ENCODE measurements around the gene SBNO2.
A peak's percentile ranks its signal among the peaks of the same experiment; 100 is the strongest.

Gene SBNO2

DNA sequence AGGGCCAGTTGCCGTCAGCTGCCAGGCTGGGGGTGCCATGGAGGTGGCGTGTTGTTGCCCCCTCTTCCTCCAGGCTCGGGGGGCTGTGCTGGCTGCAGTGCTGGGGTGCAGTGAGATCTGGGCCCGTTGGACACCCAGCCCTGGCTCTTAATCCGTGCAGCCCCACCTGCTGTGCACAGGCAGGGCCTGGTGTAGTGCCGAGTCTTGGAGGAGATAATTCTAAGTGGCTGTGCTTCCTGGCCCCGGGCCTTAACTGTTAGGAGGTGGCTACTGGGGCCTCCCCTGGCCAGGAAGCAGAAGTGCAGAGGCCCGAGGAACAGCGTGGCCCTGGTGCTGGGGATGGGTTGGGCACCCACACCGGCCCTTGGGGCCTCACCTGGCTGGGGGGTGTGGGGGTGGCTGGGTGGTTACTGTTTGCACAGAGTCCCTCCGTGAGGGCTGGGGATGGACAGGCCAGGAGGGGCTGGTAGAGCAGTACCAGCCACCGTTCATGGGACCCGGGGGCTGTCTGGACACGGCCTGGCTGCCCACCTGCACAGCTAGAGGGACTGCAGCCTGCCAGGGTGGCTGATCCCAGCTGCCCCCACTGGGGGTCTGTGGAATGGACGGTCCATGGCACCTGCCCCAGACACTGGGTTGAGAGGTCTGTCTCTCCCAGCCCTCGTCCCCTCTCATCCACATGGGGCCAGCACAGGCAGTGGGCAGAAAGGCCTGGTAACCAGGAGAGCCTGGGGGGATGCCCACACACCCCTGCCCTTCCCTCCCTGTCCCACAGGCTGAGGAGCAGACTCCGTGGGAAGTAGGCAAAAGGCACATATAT, 67.0 kb downstream of the SBNO2 start:
- DNase-seq (ENCODE audit: low spot score), result no peak

DNA sequence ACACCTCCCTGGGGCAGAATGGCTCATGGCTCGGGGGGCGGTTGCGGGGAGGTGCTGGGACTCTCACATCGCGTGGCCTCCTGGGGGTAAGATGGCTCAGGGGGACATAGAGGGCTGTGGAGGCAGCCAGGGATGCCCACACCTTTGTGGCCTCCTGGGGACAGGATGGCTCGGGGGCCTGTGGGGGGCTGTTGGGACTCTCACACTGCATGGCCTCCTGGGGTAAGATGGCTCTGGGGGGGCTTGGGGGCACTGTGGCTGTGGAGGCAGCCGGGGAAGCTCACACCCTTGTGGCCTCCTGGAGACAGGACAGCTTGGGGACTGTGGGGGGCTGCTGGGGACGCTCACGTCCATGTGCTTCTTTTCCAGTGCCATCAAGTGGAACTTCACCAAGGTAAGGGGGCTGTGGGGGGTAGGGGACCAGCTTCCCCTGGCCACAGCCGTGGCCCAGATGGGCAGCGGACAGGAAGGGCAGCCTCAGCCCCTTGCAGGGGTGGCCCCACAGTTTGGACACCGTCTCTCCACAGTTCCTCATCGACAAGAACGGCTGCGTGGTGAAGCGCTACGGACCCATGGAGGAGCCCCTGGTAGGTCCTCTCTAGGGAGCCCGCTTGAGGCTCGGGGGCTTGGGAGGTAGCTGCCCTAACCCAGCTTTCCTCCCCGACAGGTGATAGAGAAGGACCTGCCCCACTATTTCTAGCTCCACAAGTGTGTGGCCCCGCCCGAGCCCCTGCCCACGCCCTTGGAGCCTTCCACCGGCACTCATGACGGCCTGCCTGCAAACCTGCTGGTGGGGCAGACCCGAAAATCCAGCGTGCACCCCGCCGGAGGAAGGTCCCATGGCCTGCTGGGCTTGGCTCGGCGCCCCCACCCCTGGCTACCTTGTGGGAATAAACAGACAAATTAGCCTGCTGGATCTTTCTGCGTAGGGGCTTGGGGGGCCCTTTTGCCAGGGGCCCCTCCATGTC, 67.9 kb downstream of the SBNO2 start:
- DNase-seq (ENCODE audit: low spot score), result no peak

DNA sequence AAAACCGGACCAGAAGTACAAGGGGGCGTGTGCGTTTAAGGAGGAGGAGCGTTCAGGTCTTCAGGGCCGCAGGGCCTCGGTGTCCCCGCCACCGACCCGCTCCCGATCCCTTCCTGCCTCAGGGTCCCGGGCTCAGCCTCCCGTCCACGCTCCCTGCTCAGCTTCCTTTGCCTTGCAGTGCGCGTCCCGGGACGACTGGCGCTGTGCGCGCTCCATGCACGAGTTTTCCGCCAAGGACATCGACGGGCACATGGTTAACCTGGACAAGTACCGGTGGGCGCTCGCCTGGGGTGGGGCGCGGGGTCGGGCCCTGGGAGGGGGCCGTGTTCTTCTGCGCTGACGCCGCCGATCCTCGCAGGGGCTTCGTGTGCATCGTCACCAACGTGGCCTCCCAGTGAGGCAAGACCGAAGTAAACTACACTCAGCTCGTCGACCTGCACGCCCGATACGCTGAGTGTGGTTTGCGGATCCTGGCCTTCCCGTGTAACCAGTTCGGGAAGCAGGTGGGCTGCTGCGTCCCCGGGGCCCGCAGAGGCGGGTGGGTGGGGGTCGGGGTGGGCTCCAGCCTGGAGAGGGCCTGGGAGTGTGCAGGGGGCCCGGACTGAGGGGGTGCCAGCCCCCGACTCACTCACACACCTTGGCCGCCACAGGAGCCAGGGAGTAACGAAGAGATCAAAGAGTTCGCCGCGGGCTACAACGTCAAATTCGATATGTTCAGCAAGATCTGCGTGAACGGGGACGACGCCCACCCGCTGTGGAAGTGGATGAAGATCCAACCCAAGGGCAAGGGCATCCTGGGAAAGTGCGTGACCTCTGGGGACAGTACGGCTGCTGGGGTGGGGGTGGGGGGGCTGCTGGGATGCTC, 68.8 kb downstream of the SBNO2 start:
- no peak for DNase-seq (ENCODE audit: low spot score)

DNA sequence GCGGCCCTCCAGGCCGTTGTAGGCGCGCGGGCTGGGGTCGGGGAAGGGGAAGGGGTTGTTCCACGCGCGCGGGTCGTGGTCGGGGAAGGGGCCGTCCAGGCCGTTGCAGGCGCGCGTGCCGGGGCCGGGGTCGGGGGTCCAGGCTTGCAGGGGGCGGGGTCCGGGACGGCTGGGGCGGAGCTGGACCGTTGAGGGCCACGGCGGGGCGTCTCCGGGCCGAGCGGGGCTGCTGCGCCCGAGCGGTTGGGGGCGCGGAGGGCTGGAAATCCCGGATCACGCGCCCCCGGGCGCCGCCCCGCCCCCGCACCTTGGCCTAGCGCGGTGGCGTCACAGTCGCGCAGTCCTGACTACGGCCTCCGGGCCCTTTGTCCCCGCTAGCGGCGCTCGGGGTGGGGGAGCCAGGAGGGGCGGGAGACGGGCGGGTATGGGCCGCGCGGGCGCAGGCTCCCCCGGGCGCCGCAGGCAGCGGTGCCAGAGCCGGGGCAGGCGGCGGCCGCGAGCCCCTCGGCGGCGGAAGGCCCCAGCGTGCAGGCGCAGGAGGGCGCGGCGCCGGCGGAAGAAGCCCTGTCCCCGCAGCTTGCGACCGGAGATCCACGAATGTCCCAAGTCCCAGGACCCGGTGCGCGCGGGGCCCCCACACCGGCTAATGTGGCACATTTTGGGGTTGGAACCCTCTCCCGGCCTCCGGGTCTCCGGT, 69.6 kb downstream of the SBNO2 start:
- DNase-seq (ENCODE audit: low spot score), result peak; percentile 61

DNA sequence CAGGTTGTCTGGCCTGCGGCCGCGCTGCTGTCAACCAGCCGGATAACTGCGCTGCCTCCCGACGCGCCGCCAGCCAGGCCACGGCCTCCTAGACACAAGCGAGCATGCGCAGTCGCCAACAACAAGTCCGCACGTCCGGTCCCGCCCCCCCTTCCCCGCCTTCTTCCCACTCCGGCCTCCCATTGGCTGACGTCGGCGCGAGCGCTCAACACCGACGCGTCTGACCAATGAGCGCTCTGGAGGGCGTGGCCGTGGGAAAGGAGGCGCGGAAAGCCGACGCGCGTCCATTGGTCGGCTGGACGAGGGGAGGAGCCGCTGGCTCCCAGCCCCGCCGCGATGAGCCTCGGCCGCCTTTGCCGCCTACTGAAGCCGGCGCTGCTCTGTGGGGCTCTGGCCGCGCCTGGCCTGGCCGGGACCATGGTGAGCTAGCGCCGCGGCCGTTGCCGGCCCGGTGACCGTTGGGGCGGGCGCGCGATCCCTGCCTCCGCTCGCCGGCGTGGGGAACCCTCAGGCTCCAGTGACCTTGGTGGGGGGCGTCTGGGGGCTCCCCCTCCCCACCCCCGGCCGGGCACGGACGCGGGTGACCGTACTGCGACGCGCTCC, 70.3 kb downstream of the SBNO2 start, which contains the start of gene GPX4:
Gene GPX4 (plus strand): TSS at position 287 of the 603 bp plus-strand sequence. CDS start 50 bp downstream, at position 337.
- peak; percentile 99 for DNase-seq (ENCODE audit: low spot score)

DNA sequence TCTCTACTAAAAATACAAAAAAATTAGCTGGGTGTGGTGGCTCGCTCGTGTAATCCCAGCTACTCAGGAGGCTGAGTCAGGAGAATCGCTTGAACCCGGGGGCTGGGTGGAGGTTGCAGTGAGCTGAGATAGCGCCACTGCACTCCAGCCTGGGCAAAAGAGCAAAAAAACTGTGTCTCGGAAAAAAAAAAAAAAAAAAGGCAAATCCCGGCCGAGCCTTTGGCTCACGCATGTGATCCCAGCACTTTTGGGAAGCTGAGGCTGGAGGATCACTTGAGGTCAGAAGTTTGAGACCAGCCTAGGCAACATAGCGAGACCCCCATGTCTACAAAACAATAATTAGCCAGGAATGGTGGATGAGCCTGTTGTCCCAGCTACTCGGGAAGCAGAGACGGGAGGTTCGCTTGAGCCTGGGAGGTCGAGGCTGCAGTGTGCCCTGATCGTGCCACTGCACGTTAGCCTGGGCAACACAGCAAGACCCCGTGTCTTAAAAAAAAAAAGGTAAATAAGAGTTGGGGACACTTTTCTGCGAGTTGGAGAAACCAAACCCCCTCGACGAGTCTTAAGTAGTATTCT, 70.8 kb downstream of the SBNO2 start:
- no peak for DNase-seq (ENCODE audit: low spot score)

DNA sequence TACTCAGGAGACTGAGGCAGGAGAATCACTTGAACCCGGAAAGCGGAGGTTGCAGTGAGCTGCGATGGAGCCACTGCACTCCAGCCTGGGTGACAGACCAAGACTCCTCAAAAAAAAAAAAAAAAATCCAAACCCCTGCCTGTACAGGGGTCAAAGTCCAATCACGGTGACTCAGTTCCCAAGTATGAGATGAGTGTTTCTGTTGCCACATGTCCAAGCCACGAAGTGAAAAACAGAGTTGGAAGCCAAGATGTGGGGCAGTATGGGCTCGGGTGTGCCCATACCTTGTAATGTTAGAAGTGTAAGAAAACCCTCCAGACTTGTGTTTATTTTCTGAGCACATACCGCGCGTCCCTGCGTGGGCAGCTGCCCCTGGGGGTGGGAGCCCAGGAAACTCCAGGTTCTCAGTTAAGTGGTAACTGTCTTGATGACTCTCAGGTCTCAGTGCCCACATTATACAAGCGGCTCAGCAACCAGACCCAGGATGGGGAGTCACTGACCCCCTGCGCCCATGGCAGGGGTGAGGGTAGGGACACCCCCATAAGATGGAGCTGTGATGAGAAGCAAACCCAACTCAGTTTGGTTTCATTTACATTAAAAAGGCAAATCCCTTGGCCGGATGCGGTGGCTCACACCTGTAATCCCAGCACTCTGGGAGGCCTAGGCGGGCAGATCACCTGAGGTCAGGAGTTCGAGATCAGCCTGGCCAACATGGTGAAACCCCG, 71.5 kb downstream of the SBNO2 start:
- peak; percentile 94 for DNase-seq (ENCODE audit: low spot score)

DNA sequence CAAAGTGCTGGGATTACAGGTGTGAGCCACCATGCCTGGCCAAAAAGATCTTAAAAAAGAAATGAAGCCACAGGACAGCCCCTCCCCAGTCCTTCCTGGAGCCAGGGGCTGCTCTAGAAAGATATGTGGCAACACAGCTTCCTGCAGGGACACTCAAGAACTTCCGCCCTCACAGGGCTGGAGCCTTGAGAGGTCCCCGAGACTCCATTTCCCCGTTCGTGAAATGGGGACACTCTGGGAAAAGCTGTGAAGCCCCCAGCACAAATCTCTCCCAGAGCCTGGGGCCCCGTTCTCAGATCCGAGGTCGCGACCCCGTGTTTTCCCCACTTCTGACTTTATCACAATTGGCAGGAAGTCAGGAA, 72.8 kb downstream of the SBNO2 start:
- DNase-seq (ENCODE audit: low spot score), result peak; percentile 71

DNA sequence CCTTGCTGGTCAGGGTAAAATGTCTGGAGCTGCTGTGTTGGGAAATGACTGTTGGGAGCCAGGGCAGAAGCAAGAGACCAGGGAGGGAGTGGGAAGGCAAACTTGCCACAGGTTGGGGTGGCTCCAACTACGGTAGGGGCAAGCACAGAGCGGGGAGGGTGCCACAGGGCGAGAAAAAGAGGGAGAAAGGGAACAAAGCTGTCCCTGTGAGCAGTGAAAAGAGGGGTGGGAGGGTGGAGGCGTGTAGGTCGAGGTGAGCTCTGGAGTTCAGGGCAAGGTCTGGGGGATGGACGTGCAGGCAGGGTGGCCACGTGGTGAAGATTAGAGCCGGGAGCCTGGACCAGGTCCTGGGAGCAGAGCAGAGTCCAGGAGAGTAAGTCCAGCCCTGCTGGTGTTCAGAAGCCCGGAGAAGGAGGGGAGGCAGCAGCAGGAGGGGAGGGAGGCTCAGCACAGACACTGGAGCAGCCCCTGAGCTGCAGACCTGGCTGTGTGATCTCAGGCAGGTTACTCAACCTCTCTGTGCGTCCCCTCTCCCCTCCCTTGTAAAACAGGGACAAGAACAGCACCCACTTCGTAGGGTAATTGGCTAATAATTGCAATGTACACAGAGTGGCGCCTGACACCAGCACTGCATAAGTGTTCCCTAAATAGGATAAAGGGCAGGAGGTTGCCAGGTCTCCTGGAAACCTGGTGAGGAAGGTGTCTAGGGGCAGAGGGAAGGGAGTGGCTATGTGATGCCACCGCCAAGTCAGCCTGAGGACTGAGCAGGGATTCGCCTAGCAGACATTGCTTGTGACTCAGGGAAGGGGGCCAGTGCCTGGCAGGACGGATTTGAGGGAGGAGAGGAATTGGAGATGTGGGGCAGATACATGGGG, 75.7 kb downstream of the SBNO2 start:
- DNase-seq (ENCODE audit: low spot score), result no peak

DNA sequence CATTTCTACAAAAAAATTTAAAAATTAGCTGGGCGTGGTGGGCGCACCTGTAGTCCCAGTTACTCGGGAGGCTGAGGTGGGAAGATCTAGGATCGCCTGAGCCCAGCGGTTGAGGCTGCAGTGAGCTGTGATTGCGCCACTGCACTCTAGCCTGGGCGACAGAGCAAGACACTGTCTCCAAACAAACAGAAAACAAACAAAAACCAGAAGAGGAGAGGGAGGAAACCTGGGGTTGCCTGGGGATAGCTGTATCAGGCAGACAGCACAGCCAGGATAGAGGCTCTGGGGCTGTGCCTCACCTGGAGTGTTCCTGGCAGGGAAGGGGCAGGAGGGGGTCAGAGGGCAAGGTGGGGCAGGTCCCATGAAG, 76.3 kb downstream of the SBNO2 start:
- no peak for DNase-seq (ENCODE audit: low spot score)

DNA sequence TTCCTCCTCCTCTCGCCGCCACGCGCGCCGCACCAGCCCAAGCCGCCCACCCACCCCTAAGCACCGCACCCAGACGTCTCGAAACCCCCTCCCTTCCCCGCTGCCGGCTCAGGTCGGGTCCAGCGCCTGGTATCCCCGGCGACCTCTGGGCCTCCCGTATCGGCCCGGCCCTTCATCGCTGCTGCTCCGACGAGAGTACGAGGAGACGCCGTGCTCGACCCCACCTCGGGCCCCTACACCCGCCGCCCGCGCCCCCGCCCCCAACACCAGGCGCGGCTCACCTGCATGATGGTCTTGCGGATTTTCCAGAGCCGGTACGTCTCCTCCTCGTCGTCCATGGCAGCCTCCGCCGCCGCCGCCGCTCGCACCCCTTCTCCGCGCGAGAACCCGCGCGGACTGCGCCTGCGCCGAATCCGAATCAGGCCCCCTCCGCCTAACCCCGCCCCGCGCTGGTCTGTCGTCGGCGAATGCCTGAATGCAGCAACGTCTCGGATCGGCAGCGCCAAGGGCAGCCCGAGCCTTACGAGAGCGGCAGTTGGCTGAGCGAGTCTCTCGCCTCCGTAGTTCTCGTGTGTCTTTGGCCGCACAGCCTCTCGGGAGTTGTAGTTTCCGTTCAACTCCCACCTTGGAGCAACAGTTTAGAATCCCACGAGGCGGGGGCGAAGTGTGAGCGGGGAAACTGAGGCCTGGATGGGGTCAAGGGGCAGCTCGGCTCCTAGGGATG, 78.9 kb downstream of the SBNO2 start, which contains the start of gene POLR2E:
Gene POLR2E (minus strand): TSS at position 398 of the 724 bp plus-strand sequence. CDS start 60 bp downstream, at position 338.
- DNase-seq (ENCODE audit: low spot score), result peak; percentile 98

DNA sequence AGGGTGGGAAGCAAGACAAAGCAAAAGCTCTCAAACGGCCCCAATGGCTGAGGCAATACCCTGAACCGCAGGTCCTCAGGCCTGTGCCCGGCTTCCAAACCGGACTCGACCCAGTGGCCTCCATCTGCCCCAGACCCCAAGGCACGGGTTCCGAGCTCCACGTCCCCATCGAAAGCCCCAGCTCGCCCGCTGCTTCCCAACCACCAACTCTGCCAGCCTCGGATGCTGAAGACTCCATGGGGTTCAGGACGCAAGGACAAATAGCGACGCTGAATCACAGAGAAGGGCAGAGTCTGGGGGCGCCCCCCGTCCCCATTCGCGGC, 79.5 kb downstream of the SBNO2 start:
- no peak for DNase-seq (ENCODE audit: low spot score)

DNA sequence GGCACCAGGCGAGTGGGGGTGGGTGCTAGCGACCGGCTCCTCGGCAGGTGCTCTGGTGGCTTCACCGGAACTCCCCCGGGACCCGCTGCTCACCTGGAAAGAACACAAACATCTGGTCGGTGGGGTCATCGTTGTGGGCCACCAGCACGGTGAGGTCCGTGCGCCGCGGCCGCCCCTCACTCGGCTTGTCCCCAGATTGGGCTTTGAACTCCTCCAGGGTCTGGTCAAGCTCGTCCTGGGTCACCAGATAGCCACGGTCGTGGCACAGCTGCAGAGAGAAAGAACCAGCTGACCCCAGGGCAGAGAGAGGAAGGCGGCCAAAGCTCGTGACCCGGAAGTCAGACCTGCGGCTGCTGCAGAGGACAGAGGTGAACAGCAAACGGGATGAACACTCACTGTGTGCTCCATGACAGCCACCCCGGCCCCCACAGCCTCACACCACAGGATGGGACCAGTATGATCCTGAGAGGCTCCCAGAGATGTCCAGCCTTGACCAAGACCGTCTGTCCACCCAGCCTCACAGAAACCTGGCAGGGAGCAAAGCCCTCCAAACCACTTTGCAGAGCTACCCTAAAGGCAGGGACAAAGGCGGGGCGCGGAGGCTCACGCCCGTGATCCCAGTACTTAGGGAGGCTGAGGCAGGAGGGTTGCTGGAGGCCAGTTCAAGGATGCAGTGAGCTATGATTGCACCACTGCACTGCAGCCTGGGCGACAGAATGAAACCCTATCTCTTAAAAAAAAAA, 80.1 kb downstream of the SBNO2 start:
- DNase-seq (ENCODE audit: low spot score), result no peak

DNA sequence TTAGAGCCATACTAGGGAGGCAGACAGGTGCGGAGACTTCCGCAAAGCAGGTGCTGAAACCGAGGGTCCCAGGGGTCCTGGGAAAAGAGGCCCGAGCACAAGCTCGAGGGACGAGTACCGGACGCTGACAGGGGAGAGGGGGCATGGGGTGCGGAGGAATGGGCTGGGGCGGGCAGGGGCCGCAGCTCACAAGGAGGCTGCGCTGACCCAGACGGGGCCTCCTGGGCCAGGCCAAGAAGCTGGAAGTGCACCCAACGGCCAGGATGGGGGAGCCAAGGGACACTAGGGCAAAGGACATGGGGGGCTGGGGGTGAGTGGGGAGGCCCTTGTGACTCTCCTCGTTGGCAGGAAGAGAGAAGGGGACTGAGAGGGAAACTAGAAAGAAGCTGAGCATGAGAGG, 80.7 kb downstream of the SBNO2 start:
- DNase-seq (ENCODE audit: low spot score), result no peak

DNA sequence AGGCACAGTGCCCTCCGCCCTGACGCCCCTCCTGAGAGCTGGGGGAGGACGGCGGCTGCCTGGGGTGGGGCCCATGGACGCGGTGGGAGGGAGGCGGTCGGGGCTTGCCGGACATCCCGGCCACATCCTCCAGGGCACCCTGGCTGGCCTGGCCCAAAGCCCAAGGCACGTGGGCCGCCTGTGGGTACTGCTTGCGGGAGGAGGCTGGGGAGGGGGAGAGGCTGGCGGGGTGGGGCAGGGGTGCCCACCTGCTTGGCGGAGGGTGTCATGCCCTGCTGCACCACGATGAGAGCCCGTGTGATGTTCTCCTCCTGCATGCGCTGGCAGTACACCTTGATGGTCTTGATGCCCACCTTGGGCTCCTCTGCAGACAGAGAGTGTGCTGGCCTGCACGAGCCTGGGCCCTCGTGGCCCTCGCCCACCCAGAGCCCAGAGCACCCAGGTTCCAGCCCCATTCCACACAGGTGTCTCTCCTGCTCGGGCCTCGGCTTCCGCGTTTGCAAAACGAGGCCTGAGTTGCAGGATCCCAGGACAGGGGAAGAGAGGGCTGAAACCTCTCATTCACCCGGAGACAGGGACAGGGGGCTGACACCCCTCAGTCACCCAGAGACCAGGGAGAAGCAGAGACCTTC, 82.4 kb downstream of the SBNO2 start:
- DNase-seq (ENCODE audit: low spot score), result no peak

DNA sequence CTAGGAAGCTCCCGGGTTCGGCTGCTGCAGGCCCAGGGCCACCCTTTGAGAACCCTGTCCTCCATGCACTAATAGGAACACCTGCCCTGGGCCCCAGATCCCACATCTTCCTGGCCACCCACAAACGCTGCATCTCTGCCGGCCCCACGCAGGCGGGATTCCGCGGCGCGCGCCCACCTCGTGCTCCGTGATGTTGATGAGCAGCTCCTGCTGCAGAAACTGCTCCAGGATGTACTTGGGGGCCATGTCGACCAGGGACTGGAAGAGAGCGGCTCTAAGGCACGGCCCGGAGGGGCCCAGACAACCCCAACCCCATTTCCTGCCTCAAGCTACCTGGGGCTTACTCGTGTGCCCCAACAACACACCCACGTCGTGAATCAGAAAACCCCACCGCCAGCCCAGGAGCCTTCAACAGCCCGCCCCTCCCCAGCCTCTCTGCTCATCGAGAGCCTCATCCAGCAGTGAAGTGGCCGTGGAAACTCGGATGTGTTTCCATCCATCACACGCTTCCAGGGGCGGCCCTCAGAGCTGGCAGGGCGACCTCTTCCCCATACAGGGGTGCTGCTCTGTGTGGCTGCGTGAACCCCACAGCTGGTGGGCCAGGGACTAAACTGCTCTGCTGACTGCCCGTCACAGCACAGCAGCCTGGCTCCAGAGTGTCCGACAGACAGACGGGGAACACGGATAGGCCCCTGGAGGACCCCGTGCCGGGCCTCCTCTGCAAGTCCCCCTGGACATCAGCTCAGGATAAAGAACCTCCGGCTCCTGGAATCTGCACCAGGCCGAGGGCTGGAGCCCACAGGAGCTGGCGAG, 83.1 kb downstream of the SBNO2 start:
- DNase-seq (ENCODE audit: low spot score), result no peak

Measured in kidney capillary endothelial cell (primary cell).